Muscle of back (tissue), 10 donors: ENCODE measurements around the gene RBM27. TPM values are rescaled to one million over a fixed set of nuclear protein-coding genes. Genes with fewer than 3 reads are reported as not detected.

Source experiments
- polyA plus RNA-seq, 10 donors: library from polyadenylated mRNA; unstranded; fragments of 120-200 nt; gene quantifications; one replicate each; pipeline ENCODE4 v1.2.1, GENCODE V29; 2013; ENCODE audit not compliant: insufficient read length in 10 of 10

Gene RBM27
- polyA plus RNA-seq, 10 donors: 13.1 to 20.6 (median 17.2) TPM

Other genes with a start within 250 kb of the RBM27 start
- 1 to 10 TPM in 2 of 10 donors, under 1 TPM in 6, not detected in 2; 0.24 to 1.1 (median 0.60) TPM for gene PLAC8L1, start 98.0 kb upstream of the RBM27 start, polyA plus RNA-seq
- 100 to 1,000 TPM in 4 of 10 donors, 10 to 100 TPM in 6; 67.5 to 113 (median 93.2) TPM for gene LARS1, start 21.0 kb upstream of the RBM27 start, polyA plus RNA-seq
- gene POU4F3, start 135.2 kb downstream of the RBM27 start, polyA plus RNA-seq: under 1 TPM in 4 of 10 donors, not detected in 6; 0.05 to 0.17 (median 0.06) TPM
- gene TCERG1, start 243.7 kb downstream of the RBM27 start, polyA plus RNA-seq: 100 to 1,000 TPM in 2 of 10 donors, 10 to 100 TPM in 8; 46.6 to 106 (median 71.5) TPM